GF-D8 (cell line): ENCODE measurements around the gene OCIAD1.
"Not testable (repeated sequence)": the region's sequence is repeated elsewhere in the genome, so short reads cannot be mapped to it uniquely, and the experiment has no call there.

Experiments used
- DNase-seq: peaks from one replicate; lab custom pipeline; 2025; lab: John Stamatoyannopoulos, UW

Gene OCIAD1

DNA sequence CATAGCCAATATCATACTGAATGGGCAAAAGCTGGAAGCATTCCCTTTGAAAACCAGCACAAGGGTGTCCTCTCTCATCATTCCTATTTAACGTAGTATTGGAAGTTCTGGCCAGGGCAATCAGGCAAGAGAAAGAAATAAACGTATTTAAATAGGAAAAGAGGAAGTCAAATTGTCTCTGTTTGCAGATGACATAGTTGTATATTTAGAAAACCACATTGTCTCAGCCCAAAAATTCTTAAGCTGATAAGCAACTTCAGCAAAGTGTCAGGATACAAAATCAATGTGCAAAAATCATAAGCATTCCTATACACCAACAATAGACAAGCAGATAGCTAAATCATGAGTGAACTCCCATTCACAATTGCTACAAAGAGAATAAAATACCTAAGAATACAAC, 9.5 kb upstream of the OCIAD1 start:
- not testable (repeated sequence) for DNase-seq

GRCh38 chr4:48827622-48828021, 3.3 kb upstream of the OCIAD1 start:
- DNase-seq, result no peak

DNA sequence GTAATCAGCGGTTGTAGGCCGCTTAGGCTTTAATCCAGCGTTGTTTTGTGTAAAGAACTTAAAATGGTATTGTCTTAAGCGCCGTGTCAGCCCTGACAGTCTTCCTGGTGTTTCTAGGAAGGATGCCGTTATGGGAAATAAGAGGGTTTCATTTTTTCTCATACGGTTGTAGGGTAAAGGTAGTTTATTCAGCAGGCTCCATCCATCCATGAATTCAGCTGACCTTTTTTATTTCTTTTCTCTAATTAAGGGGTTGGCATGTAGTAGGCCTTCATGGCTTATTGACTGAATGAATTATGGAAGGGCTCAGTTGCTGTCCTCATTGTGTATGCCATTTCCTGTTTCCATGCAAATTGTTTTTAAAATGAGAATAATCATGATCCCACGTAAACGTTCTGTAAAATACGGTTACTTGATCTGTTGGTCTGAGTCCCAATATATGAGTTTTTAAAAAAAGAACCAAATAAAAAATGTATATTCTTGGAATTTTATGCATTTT, 693 bp downstream of the OCIAD1 start:
- peak; percentile 10 for DNase-seq

DNA sequence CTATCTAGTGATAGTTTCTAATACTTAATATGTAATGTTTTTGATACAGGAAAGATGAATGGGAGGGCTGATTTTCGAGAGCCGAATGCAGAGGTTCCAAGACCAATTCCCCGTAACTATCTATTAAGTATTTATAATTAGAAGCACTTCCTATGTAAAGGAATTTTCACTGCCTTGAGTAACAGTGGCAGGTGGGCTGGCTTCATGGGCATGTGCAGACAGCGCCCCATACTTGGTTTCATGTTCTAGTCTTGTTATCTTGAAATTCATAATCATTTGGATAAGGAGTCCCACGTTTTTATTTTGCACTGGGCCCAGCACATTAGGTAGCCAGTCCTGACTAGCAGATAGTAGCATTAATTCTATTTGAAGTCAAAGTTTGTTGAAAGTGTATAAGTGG, 1.7 kb downstream of the OCIAD1 start:
- DNase-seq, result no peak

DNA sequence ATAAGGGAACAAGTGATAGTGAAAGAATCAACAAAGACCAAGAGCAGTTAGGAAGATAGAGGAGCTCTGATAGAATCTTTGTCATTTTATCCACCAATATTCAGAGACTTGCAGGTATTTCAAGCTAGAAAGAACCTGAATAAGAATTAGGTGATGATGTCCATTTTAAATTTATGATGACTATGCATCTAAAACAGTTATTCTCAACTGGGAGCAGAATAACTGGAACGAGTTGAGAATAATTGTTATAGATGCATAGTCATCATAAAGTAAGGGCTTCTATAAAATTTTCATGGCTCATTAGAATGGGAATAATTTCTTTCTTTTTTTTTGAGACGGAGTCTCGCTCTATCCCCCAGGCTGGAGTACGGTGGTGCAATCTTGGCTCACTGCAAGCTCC, 5.8 kb downstream of the OCIAD1 start:
- DNase-seq, result no peak

GRCh38 chr4:48841045-48841827, 10.3 kb downstream of the OCIAD1 start:
- no peak for DNase-seq

DNA sequence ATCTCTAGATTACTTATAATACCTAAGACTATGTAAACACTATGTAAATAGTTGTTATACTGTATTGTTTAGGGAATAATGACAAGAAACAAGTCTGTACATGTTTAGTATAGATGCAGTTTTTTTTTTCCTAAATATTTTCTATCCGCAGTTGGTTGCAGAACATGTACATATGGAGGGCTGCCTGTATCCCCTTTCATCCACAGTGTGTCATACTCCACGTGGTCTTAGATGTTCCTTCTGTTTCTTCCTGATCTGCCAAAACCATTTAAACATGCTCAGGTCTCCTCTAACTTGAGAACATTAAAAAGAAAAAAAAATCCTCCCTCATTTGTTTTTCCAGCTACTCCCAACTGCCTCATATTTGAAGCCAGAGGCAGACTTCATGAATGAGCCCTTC, 14.0 kb downstream of the OCIAD1 start:
- DNase-seq, result no peak

DNA sequence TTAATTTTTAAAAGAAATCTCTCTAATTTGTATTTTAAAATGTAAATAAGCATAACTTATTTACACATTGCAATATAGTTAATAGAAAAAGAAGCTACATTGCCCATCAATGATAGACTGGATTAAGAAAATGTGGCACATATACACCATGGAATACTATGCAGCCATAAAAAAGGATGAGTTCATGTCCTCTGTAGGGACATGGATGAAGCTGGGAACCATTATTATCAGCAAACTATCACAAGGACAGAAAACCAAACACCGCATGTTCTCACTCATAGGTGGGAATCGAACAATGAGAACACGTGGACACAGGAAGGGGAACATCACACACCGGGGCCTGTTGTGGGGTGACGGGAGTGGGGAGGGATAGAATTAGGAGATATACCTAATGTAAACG, 17.9 kb downstream of the OCIAD1 start:
- DNase-seq, result not testable (repeated sequence)

- no peak for DNase-seq
Measured at GRCh38 chr4:48851651-48852050, 20.8 kb downstream of the OCIAD1 start.

- no peak for DNase-seq
Measured at GRCh38 chr4:48853604-48854394, 22.9 kb downstream of the OCIAD1 start.

- no peak for DNase-seq
Measured at GRCh38 chr4:48854395-48854683, 23.5 kb downstream of the OCIAD1 start.

DNA sequence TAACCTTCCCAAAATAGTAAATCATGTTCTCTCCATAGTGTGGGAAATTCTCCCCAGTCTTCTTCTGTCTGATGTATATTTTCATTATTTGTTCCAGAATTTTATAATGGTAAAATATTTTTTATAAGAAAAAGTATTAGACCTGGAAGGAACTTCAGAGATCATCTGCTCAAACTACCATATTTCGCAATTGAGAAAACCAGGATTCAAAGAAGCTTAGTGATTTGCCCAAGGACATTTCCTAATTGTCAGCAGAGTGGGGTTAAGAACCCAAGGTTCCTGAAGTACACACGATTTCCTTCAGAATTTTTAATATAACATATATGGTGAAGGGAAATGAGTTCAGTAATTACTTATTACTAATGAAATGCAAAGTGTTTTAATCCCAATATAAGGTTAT, 24.1 kb downstream of the OCIAD1 start:
- no peak for DNase-seq

GRCh38 chr4:48858130-48858529, 27.2 kb downstream of the OCIAD1 start:
- no peak for DNase-seq

GRCh38 chr4:48862038-48862437, 31.1 kb downstream of the OCIAD1 start:
- no peak for DNase-seq

- DNase-seq, result no peak
Measured at GRCh38 chr4:48862661-48863060, 31.8 kb downstream of the OCIAD1 start.

GRCh38 chr4:48863728-48864127, 32.8 kb downstream of the OCIAD1 start:
- no peak for DNase-seq

- not testable (repeated sequence) for DNase-seq
Measured at GRCh38 chr4:48864696-48865095, 33.8 kb downstream of the OCIAD1 start.

GRCh38 chr4:48877827-48878535, 47.1 kb downstream of the OCIAD1 start:
- no peak for DNase-seq

DNA sequence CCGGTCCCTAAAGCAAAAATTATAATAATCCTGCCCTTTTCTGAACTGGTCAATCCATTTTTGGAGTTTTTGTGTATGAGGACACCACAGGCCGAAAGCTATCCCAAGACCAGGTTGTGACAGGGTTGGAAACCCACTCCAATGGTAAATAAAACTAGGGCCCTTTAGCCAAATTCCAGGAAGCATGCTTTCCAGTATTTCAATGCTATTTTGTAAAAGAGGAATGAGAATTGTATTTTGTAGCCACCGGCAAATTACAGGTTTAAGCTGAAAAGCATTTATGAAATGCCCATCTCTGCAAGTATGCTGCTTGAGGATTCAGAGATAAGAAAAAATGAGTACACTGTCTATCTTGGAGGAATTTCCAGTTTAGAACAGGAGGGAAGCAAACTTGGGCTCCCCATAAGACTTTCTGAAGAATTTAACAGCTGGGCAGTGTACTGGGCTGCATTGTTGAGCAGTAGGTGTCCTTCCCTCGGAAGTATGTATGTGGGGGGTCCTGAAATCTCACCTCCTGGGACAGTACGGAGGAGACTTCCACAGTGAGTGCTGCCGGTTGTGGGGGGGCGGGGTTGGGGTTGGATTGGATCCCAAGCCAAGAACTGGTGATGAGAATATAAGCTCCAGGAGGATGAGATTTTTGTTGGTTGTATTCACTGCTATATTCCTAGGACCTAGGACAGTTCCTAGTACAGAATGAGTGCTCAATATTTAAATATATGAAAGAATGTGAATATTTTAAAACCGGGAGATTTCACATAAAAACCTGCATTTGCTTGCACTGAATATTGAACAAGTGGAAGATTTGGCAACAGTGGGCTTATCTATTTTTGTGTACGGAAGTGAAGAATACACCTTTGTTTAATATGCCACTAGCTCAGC, 48.9 kb downstream of the OCIAD1 start:
- no peak for DNase-seq

- not testable (repeated sequence) for DNase-seq
Measured at GRCh38 chr4:48881646-48882045, 50.8 kb downstream of the OCIAD1 start.

DNA sequence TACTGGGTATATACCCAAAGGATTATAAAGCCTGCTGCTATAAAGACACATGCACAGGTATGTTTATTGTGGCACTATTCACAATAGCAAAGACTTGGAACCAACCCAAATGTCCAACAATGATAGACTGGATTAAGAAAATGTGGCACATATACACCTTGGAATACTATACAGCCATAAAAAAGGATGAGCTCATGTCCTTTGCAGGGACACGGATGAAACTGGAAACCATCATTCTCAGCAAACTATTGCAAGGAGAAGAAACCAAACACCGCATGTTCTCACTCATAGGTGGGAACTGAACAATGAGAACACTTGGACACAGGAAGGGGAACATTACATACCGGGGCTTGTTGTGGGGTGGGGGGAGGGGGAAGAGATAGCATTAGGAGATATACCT, 58.9 kb downstream of the OCIAD1 start:
- not testable (repeated sequence) for DNase-seq
